ENCODE results near the gene DYRK2. TPM values are rescaled to one million over a fixed set of nuclear protein-coding genes. Genes with fewer than 3 reads are reported as not detected.

DYRK2 gene
- total RNA-seq, result 14.8 and 36.7 TPM in 2 replicates

DNA sequence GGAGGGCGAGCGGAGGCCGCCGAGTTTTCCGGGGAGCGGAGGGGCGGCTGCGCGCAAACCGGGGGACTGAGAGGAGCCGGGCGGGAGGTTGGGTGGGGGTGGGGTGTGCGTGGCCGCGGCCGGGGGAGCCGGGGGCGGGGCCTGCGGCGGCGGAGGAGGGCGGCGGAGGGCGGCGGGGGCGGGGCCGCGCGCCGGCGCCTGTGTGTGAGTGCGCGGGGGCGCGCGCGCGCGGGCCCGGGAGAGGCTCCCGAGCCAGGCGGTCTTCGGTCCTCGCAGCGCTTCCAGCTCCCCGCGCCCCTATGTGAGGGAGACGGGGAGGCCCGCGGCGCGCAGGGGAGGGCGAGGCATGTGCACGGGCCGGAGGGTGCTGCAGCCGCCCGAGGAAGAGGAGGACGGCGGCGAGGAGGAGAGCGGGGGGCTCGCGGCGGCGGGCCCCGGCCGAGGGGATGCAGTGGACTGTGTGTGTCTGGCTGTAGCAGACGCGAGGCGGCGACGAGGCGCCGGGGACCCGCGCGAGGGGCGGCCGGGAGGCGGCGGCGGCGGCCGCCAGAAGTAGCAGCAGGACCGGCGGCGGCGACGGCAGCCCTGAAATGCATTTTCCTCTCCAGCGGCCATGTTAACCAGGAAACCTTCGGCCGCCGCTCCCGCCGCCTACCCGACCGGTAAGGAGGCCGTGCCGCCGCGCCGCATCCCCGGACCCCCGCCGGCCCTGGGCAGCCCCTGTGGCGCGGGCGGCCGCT is at the start of gene DYRK2:
Gene DYRK2, plus strand, starts transcription at position 225 of the 740 bp plus-strand sequence. Its CDS starts 389 bp downstream, at position 614.

